Endothelial cell of umbilical vein (primary cell): ENCODE data around the gene CTSE. TPM values are rescaled to one million over a fixed set of nuclear protein-coding genes. Genes with fewer than 3 reads are reported as not detected.

ENCODE experiments used
- BruUV-seq: library from RNA; stranded (reverse); fragments of 400-500 nt; replicated peaks from 2 replicates; lab custom pipeline; 2021; lab: Mats Ljungman, UMichigan
- CTCF ChIA-PET: fragments of 300-600, 350-600 bp; sonication (Branson Sonifier 250); formaldehyde crosslinking; loops from one replicate; lab custom pipeline; 2021; ENCODE audit warnings: antibody characterized with exemption, inconsistent platforms; lab: Charles Lee
- POLR2A ChIA-PET: fragments of 300-600, 350-600 bp; sonication (Branson Sonifier 250); formaldehyde crosslinking; loops from one replicate; lab custom pipeline; 2021; ENCODE audit warnings: antibody characterized with exemption, inconsistent platforms; lab: Charles Lee
- DNase-seq: peaks from one replicate; pipeline ENCODE4 v3.0.0-alpha.2; 2011; ENCODE audit warnings: low read depth, low spot score
- FAIRE-seq: peaks from 2 replicates; lab custom pipeline; 2011; peaks lifted over from hg19 to GRCh38; lab: Jason Lieb, UNC
- H2AFZ ChIP-seq: 2 replicates; pipeline ENCODE4 v1.6.0; 2012; ENCODE audit warnings: low read depth, low read length, control low read depth, inconsistent platforms
- H3K27ac ChIP-seq: 2 replicates; pipeline ENCODE4 v1.5.1; 2011; ENCODE audit warnings: low read depth, mild to moderate bottlenecking, control low read depth, low read length, moderate library complexity; ENCODE audit not compliant: insufficient read depth
- H3K27me3 ChIP-seq, 2 experiments: 2 replicates each; pipeline versions ENCODE4 v1.6.0 to v1.6.1; 2011; ENCODE audit warnings: low read length in 2 of 2, mixed read lengths in 1 of 2; ENCODE audit not compliant: control insufficient read depth in 2 of 2, insufficient read depth in 2 of 2
- H3K36me3 ChIP-seq, 2 experiments: 2 replicates in 1 of 2; 3 replicates in 1 of 2; pipeline ENCODE4 v1.5.1; 2011; ENCODE audit warnings: low read length in 2 of 2, mild to moderate bottlenecking in 1 of 2, moderate library complexity in 1 of 2; ENCODE audit not compliant: control insufficient read depth in 2 of 2, insufficient read depth in 2 of 2; ENCODE audit errors: extremely low read depth in 1 of 2
- H3K4me1 ChIP-seq: 3 replicates; pipeline ENCODE4 v1.5.1; 2011; ENCODE audit warnings: mild to moderate bottlenecking, low read length; ENCODE audit not compliant: control insufficient read depth, insufficient read depth; ENCODE audit errors: extremely low read depth
- H3K4me2 ChIP-seq: 2 replicates; pipeline ENCODE4 v1.6.1; 2011; ENCODE audit warnings: low read length, control low read depth, mixed read lengths; ENCODE audit not compliant: insufficient read depth
- H3K4me3 ChIP-seq, 3 experiments: fragments of 200-600 bp in 1 of 3; sonication (generic), shearing (Covaris generic) in 1 of 3; replicated peaks in 1 of 3; 2 replicates each; pipeline ENCODE4 v1.5.1; 2011 to 2016; ENCODE audit warnings: control low read depth in 3 of 3, low read length in 3 of 3, mild to moderate bottlenecking in 2 of 3, inconsistent platforms in 1 of 3, low read depth in 1 of 3, moderate library complexity in 1 of 3; ENCODE audit not compliant: insufficient read depth in 1 of 3
- H3K79me2 ChIP-seq: 2 replicates; pipeline ENCODE4 v1.6.0; 2012; ENCODE audit warnings: low read length, inconsistent platforms; ENCODE audit not compliant: control insufficient read depth, insufficient read depth
- H3K9ac ChIP-seq: replicated peaks from 2 replicates; pipeline ENCODE3; 2011; ENCODE audit warnings: low read length, control low read depth; ENCODE audit not compliant: insufficient read depth; ENCODE audit errors: extremely low read depth
- H3K9me1 ChIP-seq: replicated peaks from 3 replicates; pipeline ENCODE4 v1.6.0; 2011; ENCODE audit warnings: mild to moderate bottlenecking, low read length; ENCODE audit not compliant: control insufficient read depth, insufficient read depth; ENCODE audit errors: extremely low read depth
- H3K9me3 ChIP-seq: replicated peaks from 2 replicates; pipeline ENCODE4 v1.5.1; 2012; ENCODE audit warnings: low read length, inconsistent platforms; ENCODE audit not compliant: control insufficient read depth, insufficient read depth
- H4K20me1 ChIP-seq: replicated peaks from 2 replicates; pipeline ENCODE3; 2011; ENCODE audit warnings: mild to moderate bottlenecking, low read length; ENCODE audit not compliant: control insufficient read depth, insufficient read depth; ENCODE audit errors: extremely low read depth
- CTCF ChIP-seq, 2 donors: IDR thresholded peaks; 1 replicate in 1 of 2; 2 replicates in 1 of 2; pipeline ENCODE4 v1.5.1; 2011; ENCODE audit warnings: low read length in 2 of 2, mild to moderate bottlenecking in 2 of 2, moderate library complexity in 2 of 2, control low read depth in 1 of 2, inconsistent platforms in 1 of 2, low read depth in 1 of 2; ENCODE audit not compliant: insufficient read depth in 1 of 2; ENCODE audit errors: extremely low read depth in 1 of 2
- EZH2 ChIP-seq: IDR thresholded peaks from 2 replicates; pipeline ENCODE4 v1.6.1; 2012; ENCODE audit warnings: borderline replicate concordance, low read depth, mild to moderate bottlenecking, moderate library complexity, low read length, inconsistent platforms; ENCODE audit not compliant: severe bottlenecking
- FOS ChIP-seq: IDR thresholded peaks from 2 replicates; pipeline ENCODE4 v1.6.1; 2011; ENCODE audit warnings: mild to moderate bottlenecking, low read length, moderate library complexity, borderline replicate concordance; ENCODE audit not compliant: insufficient read depth
- JUN ChIP-seq: IDR thresholded peaks from 2 replicates; pipeline ENCODE4 v1.6.1; 2011; ENCODE audit warnings: borderline replicate concordance, low read depth; ENCODE audit not compliant: insufficient read length, insufficient read depth
- MAX ChIP-seq: IDR thresholded peaks from 2 replicates; pipeline ENCODE4 v1.6.1; 2011; ENCODE audit not compliant: insufficient read depth, insufficient read length
- MYC ChIP-seq: IDR thresholded peaks from one replicate; pipeline ENCODE4 v1.6.1; 2011; ENCODE audit warnings: mild to moderate bottlenecking, low read depth, low read length
- POLR2A ChIP-seq: IDR thresholded peaks from 2 replicates; pipeline ENCODE4 v1.6.1; 2012; ENCODE audit warnings: low read depth, mild to moderate bottlenecking, control low read depth, low read length
- POLR2AphosphoS5 ChIP-seq: IDR thresholded peaks from 2 replicates; pipeline ENCODE4 v1.6.1; 2012; ENCODE audit warnings: low read depth, mild to moderate bottlenecking, control low read depth, low read length, moderate library complexity; ENCODE audit not compliant: insufficient read depth
- dilution Hi-C: fragments of 300-500 bp; cut with MboI; formaldehyde crosslinking; loops from one replicate; pipeline ENCODE4 v1.15.0; 2019; ENCODE audit warnings: low sequenced_read_pairs; ENCODE audit not compliant: extremely low pct_ligation_motif_present
- intact Hi-C: fragments of 100-400 bp; cut with micrococcal nuclease; formaldehyde crosslinking; loops from one replicate; pipeline ENCODE4 v1.10.0; 2022
- polyA plus RNA-seq, 4 experiments: library from polyadenylated mRNA; depleted of rRNA in 3 of 4; stranded (reverse) in 3 of 4; unstranded in 1 of 4; fragments of >200 nt; gene quantifications; 2 replicates each; pipeline versions ENCODE4 v1.2.1 to v1.2.3, GENCODE V29; 2011 to 2012; ENCODE audit warnings: missing spikeins in 1 of 4
- total RNA-seq: library from RNA; stranded (reverse); gene quantifications from 2 replicates; pipeline ENCODE4 v1.2.3, GENCODE V29; 2021

The CTSE gene
- total and polyA plus RNA-seq, 2 donors (not counting 3 experiments of a cell fraction or from before 2014, with no cell fraction given), result 0.17 TPM; not detected in 1

GRCh38 chr1:206036663-206037455, 13.2 kb upstream of the CTSE start:
- no peaks in the 10 kb centered on the region for H3K9me3 ChIP-seq
- BruUV-seq, result no TSS peak
- no peak overlapping the region for H3K9ac ChIP-seq
- TF ChIP-seq POLR2A (no peak), JUN (no peak), MAX (no peak), POLR2AphosphoS5 (no peak), CTCF (IDR thresholded peaks at IDR 0.05; ENCODE audit: extremely low read depth in 1 of 2, insufficient read depth in 1 of 2, low read depth in 1 of 2, low read length in 2 of 2) (no peak), MYC (no peak), FOS (no peak), EZH2 (no peak)
- no peaks in the 10 kb centered on the region for H3K9me1 ChIP-seq
- peaks cover 2 to 4% of the 10 kb centered on the region in 2 experiments for H3K27me3 ChIP-seq
- no peak overlapping the region for H3K27ac ChIP-seq
- H4K20me1 ChIP-seq, result no peaks in the 10 kb centered on the region
- dilution Hi-C loops, result no loop called here
- CTCF ChIA-PET, result interaction anchor here (1.0 to 2.1 kb wide), 6 partner anchors 10 to 118 kb away, joined by 3 to 5 read pairs (median 4); no protein-coding TSS in a partner anchor
- H3K4me3 ChIP-seq, result no peak overlapping the region
- FAIRE-seq, result no peak
- DNase-seq, result no peak
- H3K4me1 ChIP-seq, result peaks cover 19% of the 10 kb centered on the region
- H3K79me2 ChIP-seq, result no peaks in the 10 kb centered on the region
- intact Hi-C loops, result no loop called here
- no peaks in the 10 kb centered on the region for H3K36me3 ChIP-seq
- no peak overlapping the region for H2AFZ ChIP-seq
- POLR2A ChIA-PET, result no interaction called here
- H3K4me2 ChIP-seq, result no peak overlapping the region
